Erythroblast (primary cell): ENCODE measurements around the gene TMEM38A.

Experiments used
- GATA1 ChIP-seq: IDR thresholded peaks from 2 replicates; pipeline ENCODE4 v1.6.1; 2011; ENCODE audit warnings: low read depth, mild to moderate bottlenecking, control low read depth, low read length, moderate library complexity
- POLR2A ChIP-seq: IDR thresholded peaks from 2 replicates; pipeline ENCODE4 v1.6.1; 2011; ENCODE audit warnings: mild to moderate bottlenecking, low read length

DNA sequence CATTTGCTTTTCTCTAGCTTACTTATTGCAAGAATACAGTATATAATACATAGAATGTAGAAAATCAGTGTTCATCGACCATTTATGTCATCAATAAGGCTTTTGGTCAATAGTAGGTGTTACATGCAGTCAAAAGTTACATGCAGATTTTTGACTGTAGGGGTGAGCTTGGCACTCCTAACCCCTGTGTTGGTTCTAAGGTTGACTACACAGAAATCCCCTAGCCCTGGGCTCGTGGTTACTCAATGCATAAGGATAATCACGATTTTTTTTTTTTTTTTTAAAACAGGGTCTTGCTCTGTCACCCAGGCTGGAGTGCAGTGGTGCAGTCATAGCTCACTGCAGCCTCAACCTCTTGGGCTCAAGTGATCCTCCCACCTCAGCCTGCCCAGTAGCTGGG, 54.7 kb downstream of the TMEM38A start:
- TF ChIP-seq POLR2A (no peak), GATA1 (no peak)
